PC-3 (cell line): ENCODE results near the gene ADCY2. TPM values are rescaled to one million over a fixed set of nuclear protein-coding genes. Genes with fewer than 3 reads are reported as not detected.

ENCODE experiments used
- ATAC-seq: fragments of 200-7000 bp; cut with Tn5 transposase; 2 replicates; pipeline ENCODE4 v1.9.1; 2020; ENCODE audit warnings: mild to moderate bottlenecking, moderate library complexity
- BruUV-seq: library from RNA; stranded (reverse); fragments of 400-500 nt; replicated peaks from 2 replicates; lab custom pipeline; 2021; lab: Mats Ljungman, UMichigan
- CTCF ChIA-PET: fragments of 300-600 bp; sonication (Branson Sonifier 250); formaldehyde crosslinking; loops from one replicate; lab custom pipeline; 2022; ENCODE audit warnings: antibody characterized with exemption; lab: Charles Lee
- POLR2A ChIA-PET: fragments of 300-600 bp; sonication (Branson Sonifier 250); formaldehyde crosslinking; loops from one replicate; lab custom pipeline; 2022; ENCODE audit warnings: antibody characterized with exemption; ENCODE audit not compliant: unreplicated experiment; lab: Charles Lee
- DNase-seq: peaks from one replicate; pipeline ENCODE4 v3.0.0-alpha.2; 2015
- H2AFZ ChIP-seq: fragments of 300-600 bp; sonication (generic); 2 replicates; pipeline ENCODE4 v1.6.0; 2016; ENCODE audit warnings: antibody characterized with exemption, low read length
- H3F3A ChIP-seq: fragments of 300-600 bp; sonication (generic); one replicate; pipeline ENCODE4 v1.6.0; 2017; ENCODE audit warnings: antibody characterized with exemption, low read length, control low read depth, mild to moderate bottlenecking; ENCODE audit not compliant: unreplicated experiment
- H3K27ac ChIP-seq: fragments of 300-600 bp; sonication (generic); 2 replicates; pipeline ENCODE4 v1.5.1; 2016; ENCODE audit warnings: mild to moderate bottlenecking, low read length
- H3K27me3 ChIP-seq: fragments of 300-600 bp; sonication (generic); 2 replicates; pipeline ENCODE4 v1.6.1; 2016; ENCODE audit warnings: low read length, mixed read lengths
- H3K36me3 ChIP-seq: fragments of 300-600 bp; sonication (generic); 2 replicates; pipeline ENCODE4 v1.6.1; 2016; ENCODE audit warnings: low read depth, mixed run types, low read length, mixed read lengths
- H3K4me1 ChIP-seq: fragments of 300-600 bp; sonication (generic); 2 replicates; pipeline ENCODE4 v1.5.1; 2016; ENCODE audit warnings: low read length; ENCODE audit not compliant: insufficient read depth
- H3K4me2 ChIP-seq: fragments of 300-600 bp; sonication (generic); 2 replicates; pipeline ENCODE4 v1.6.0; 2016; ENCODE audit warnings: low read length
- H3K4me3 ChIP-seq: fragments of 300-600 bp; sonication (generic); 2 replicates; pipeline ENCODE4 v1.5.1; 2016; ENCODE audit warnings: mild to moderate bottlenecking, low read length, mixed read lengths
- H3K79me2 ChIP-seq: fragments of 300-600 bp; sonication (generic); 2 replicates; pipeline ENCODE4 v1.6.1; 2017; ENCODE audit warnings: low read length, mixed read lengths
- H3K9ac ChIP-seq: fragments of 300-600 bp; sonication (generic); 2 replicates; pipeline ENCODE4 v1.6.0; 2016; ENCODE audit warnings: mild to moderate bottlenecking, low read length
- H3K9me2 ChIP-seq: fragments of 300-600 bp; sonication (generic); replicated peaks from 2 replicates; pipeline ENCODE4 v1.6.1; 2016; ENCODE audit warnings: mixed run types, low read length, mixed read lengths
- H3K9me3 ChIP-seq: fragments of 300-600 bp; sonication (generic); 2 replicates; pipeline ENCODE4 v1.6.1; 2016; ENCODE audit warnings: low read length, mixed read lengths
- H4K20me1 ChIP-seq: fragments of 300-600 bp; sonication (generic); 2 replicates; pipeline ENCODE4 v1.6.1; 2016; ENCODE audit warnings: low read length, mixed read lengths
- CTCF ChIP-seq: fragments of 300-600 bp; sonication (generic); conservative IDR thresholded peaks from 2 replicates; pipeline ENCODE4 v1.5.1; 2017; ENCODE audit warnings: antibody characterized with exemption, low read depth, mild to moderate bottlenecking, low read length
- EZH2 ChIP-seq: fragments of 300-600 bp; sonication (generic); IDR thresholded peaks from one replicate; pipeline ENCODE4 v1.6.1; 2017; ENCODE audit warnings: antibody characterized with exemption, mild to moderate bottlenecking, low read length; ENCODE audit not compliant: unreplicated experiment
- EZH2phosphoT487 ChIP-seq: fragments of 300-600 bp; sonication (generic); IDR thresholded peaks from 2 replicates; pipeline ENCODE4 v1.6.1; 2018; ENCODE audit warnings: mild to moderate bottlenecking, antibody characterized with exemption, low read length, borderline replicate concordance
- intact Hi-C: fragments of 100-400 bp; cut with micrococcal nuclease; formaldehyde crosslinking; loops from 2 replicates; pipeline ENCODE4 v1.9.0; 2023
- total RNA-seq: library from RNA; depleted of rRNA; stranded (reverse); fragments of >200 nt; gene quantifications from 2 replicates; pipeline ENCODE4 v1.2.3, GENCODE V29; 2014

ADCY2 gene
- total RNA-seq, 1 experiment from 2014 or later, result not detected

DNA sequence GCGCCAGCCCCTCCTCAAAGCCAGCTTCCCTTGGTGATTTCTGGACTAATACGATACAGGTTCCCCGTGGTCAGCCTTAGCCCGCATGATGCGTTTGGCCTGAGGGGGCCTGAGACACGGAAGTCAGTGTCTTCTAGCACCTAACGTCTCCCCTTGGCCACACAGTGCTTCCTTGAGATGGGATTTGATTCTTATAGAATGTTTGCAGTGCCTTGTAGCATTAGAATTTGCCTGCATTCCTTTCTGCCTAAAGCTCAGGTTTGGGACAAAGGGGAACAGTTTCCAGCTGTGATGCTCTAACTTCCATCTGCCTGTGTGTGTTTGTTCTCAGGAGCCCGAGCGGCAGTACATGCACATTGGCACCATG is 420.6 kb downstream of the ADCY2 start:
- Histone ChIP-seq H3K9ac (no peak overlapping the region), H3K79me2 (no peaks in the 10 kb centered on the region), H3K9me2 (no peaks in the 10 kb centered on the region), H3K27ac (no peak overlapping the region), H3F3A (no peaks in the 10 kb centered on the region), H3K4me1 (no peaks in the 10 kb centered on the region), H3K36me3 (no peaks in the 10 kb centered on the region), H3K9me3 (no peaks in the 10 kb centered on the region), H3K4me2 (no peak overlapping the region), H4K20me1 (no peaks in the 10 kb centered on the region), H3K4me3 (no peak overlapping the region), H3K27me3 (peaks cover 85% of the 10 kb centered on the region), H2AFZ (no peak overlapping the region)
- DNase-seq (no peak), ATAC-seq (no peak; the same call in 1 of the 2 replicates)
- no TSS peak for BruUV-seq
- POLR2A ChIA-PET, result no interaction called here
- CTCF ChIA-PET, result no interaction called here
- intact Hi-C loops, result loop anchor here (2.0 kb wide), 2 partner anchors 556 to 1050 kb away; no protein-coding TSS in a partner anchor
- TF ChIP-seq EZH2 (no peak), CTCF (peak; percentile 36; the same call in 1 of the 2 replicates)

- BruUV-seq, result no TSS peak
- H3K79me2 ChIP-seq, result no peaks in the 10 kb centered on the region
- no peaks in the 10 kb centered on the region for H3K9me2 ChIP-seq
- no peak overlapping the region for H3K4me2 ChIP-seq
- no peaks in the 10 kb centered on the region for H3K9me3 ChIP-seq
- H3K4me3 ChIP-seq, result no peak overlapping the region
- H2AFZ ChIP-seq, result no peak overlapping the region
- H3K36me3 ChIP-seq, result no peaks in the 10 kb centered on the region
- H4K20me1 ChIP-seq, result no peaks in the 10 kb centered on the region
- ChIA-PET POLR2A (no interaction called here), CTCF (no interaction called here)
- H3K9ac ChIP-seq, result no peak overlapping the region
- no peaks in the 10 kb centered on the region for H3F3A ChIP-seq
- H3K27ac ChIP-seq, result no peak overlapping the region
- intact Hi-C loops, result no loop called here
- DNase-seq, result no peak
- no peak for ATAC-seq
- peaks cover 96% of the 10 kb centered on the region for H3K27me3 ChIP-seq
- TF ChIP-seq EZH2phosphoT487 (no peak), CTCF (no peak), EZH2 (no peak)
- H3K4me1 ChIP-seq, result no peaks in the 10 kb centered on the region
Measured at GRCh38 chr5:7822449-7822848, 426.5 kb downstream of the ADCY2 start.

GRCh38 chr5:7823594-7823993 is 427.7 kb downstream of the ADCY2 start:
- POLR2A ChIA-PET, result no interaction called here
- no peak overlapping the region for H3K27ac ChIP-seq
- no peak overlapping the region for H3K4me2 ChIP-seq
- no TSS peak for BruUV-seq
- no peak overlapping the region for H2AFZ ChIP-seq
- no peak for DNase-seq
- H3K4me3 ChIP-seq, result no peak overlapping the region
- H3K79me2 ChIP-seq, result no peaks in the 10 kb centered on the region
- no peaks in the 10 kb centered on the region for H3K36me3 ChIP-seq
- no peak for ATAC-seq
- H3K9me2 ChIP-seq, result no peaks in the 10 kb centered on the region
- H4K20me1 ChIP-seq, result no peaks in the 10 kb centered on the region
- H3K4me1 ChIP-seq, result no peaks in the 10 kb centered on the region
- H3K9ac ChIP-seq, result no peak overlapping the region
- no peaks in the 10 kb centered on the region for H3K9me3 ChIP-seq
- H3K27me3 ChIP-seq, result peaks cover 98% of the 10 kb centered on the region
- CTCF ChIA-PET, result no interaction called here
- intact Hi-C loops, result no loop called here
- H3F3A ChIP-seq, result no peaks in the 10 kb centered on the region
- TF ChIP-seq EZH2phosphoT487, result no peak
- no peak for TF ChIP-seq CTCF
- TF ChIP-seq EZH2, result no peak
